ENCODE data around the gene APCDD1L.

DNA sequence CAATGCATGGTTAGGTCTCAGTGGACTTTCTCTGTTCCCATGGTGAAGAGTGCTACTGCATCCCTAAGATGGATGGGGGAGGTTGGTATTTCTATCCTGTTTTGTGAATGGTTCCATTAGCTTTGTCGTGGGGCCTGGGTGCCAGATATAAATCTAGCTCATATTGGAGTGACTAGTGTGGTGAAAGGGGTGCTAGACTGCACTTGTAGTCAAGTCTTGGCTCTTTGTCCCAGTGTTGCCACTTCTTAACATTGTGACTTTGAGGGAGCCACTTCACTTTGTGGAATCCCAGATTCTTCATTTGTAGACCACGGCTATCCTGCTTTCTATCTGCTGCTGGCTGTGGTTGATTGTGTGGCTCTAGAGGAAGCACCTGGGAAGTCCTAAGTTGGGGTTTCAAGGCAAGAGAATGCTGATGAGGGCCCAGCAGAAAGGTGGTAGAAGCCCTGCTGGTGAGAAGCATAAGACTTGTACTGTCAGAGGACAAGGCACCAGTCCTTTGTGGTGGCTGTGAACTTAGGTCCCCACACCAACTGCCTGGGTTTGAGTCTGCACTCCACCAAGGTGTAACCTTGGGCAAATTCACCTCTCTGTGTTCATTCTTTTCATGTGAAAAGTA lies 82.1 kb downstream of the APCDD1L start:
- TF ChIP-seq, protein P1, sequence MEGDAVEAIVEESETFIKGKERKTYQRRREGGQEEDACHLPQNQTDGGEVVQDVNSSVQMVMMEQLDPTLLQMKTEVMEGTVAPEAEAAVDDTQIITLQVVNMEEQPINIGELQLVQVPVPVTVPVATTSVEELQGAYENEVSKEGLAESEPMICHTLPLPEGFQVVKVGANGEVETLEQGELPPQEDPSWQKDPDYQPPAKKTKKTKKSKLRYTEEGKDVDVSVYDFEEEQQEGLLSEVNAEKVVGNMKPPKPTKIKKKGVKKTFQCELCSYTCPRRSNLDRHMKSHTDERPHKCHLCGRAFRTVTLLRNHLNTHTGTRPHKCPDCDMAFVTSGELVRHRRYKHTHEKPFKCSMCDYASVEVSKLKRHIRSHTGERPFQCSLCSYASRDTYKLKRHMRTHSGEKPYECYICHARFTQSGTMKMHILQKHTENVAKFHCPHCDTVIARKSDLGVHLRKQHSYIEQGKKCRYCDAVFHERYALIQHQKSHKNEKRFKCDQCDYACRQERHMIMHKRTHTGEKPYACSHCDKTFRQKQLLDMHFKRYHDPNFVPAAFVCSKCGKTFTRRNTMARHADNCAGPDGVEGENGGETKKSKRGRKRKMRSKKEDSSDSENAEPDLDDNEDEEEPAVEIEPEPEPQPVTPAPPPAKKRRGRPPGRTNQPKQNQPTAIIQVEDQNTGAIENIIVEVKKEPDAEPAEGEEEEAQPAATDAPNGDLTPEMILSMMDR (IDR thresholded peaks at IDR 0.05 in 4 of 5, conservative IDR thresholded peaks at IDR 0.05 in 1 of 5): no peak
- no peak for TF ChIP-seq POLR2A (IDR thresholded peaks at IDR 0.05)

All from gastrocnemius medialis (tissue), 4 donors.